Kidney (tissue), 14 donors: ENCODE data around the gene MYH9. TPM values are rescaled to one million over a fixed set of nuclear protein-coding genes. Genes with fewer than 3 reads are reported as not detected.

Source experiments
- DNase-seq, 5 donors: peaks; one replicate each; pipeline ENCODE4 v3.0.0-alpha.2; 2013 to 2020
- FAIRE-seq: peaks from 2 replicates; lab custom pipeline; 2012; peaks lifted over from hg19 to GRCh38; lab: Jason Lieb, UNC
- H3K27ac ChIP-seq, 2 donors: one replicate each; pipeline ENCODE4 v1.7.0; 2013; ENCODE audit warnings: low read depth in 2 of 2, low read length in 2 of 2, inconsistent platforms in 1 of 2
- H3K27me3 ChIP-seq: one replicate; pipeline ENCODE4 v1.7.1; 2013; ENCODE audit warnings: low read length, inconsistent platforms; ENCODE audit not compliant: control insufficient read depth, insufficient read depth
- H3K36me3 ChIP-seq, 3 donors: one replicate each; pipeline versions ENCODE4 v1.7.0 to v1.7.1; 2013; ENCODE audit warnings: low read length in 3 of 3, control low read depth in 1 of 3, inconsistent platforms in 1 of 3; ENCODE audit not compliant: insufficient read depth in 3 of 3, control insufficient read depth in 2 of 3
- H3K4me1 ChIP-seq, 3 donors: one replicate each; pipeline versions ENCODE4 v1.7.0 to v1.7.1; 2013; ENCODE audit warnings: low read length in 3 of 3, inconsistent platforms in 1 of 3, low read depth in 1 of 3; ENCODE audit not compliant: control insufficient read depth in 2 of 3, insufficient read depth in 2 of 3
- H3K4me3 ChIP-seq, 3 donors: one replicate each; pipeline versions ENCODE4 v1.7.0 to v1.8.1; 2013; ENCODE audit warnings: low read length in 3 of 3, control low read depth in 1 of 3, inconsistent platforms in 1 of 3
- H3K9ac ChIP-seq, 3 donors: one replicate each; pipeline versions ENCODE4 v1.7.0 to v1.7.1; 2013; ENCODE audit warnings: low read length in 3 of 3, control low read depth in 1 of 3, inconsistent platforms in 1 of 3
- H3K9me3 ChIP-seq, 3 donors: one replicate each; pipeline versions ENCODE4 v1.7.0 to v1.7.1; 2013; ENCODE audit warnings: low read length in 3 of 3, control low read depth in 1 of 3, inconsistent platforms in 1 of 3; ENCODE audit not compliant: control insufficient read depth in 2 of 3, insufficient read depth in 1 of 3
- CTCF ChIP-seq: IDR thresholded peaks from 3 replicates; pipeline ENCODE4 v1.5.1; 2012; ENCODE audit warnings: mild to moderate bottlenecking, moderate library complexity, borderline replicate concordance; ENCODE audit not compliant: insufficient read depth; ENCODE audit errors: extremely low read depth
- intact Hi-C: fragments of 100-400 bp; cut with DNase I; formaldehyde crosslinking; loops from one replicate; pipeline ENCODE4 v1.11.1; 2022
- polyA plus RNA-seq: library from polyadenylated mRNA; stranded (reverse); fragments of 350-450 nt; fragmentation: Illumina TruSeq; extraction: RNeasy Lipid Tissue Mini Kit (QIAGEN cat#74804); gene quantifications from one replicate; pipeline ENCODE4 v1.2.3, GENCODE V29; 2014; ENCODE audit warnings: low read depth, low replicate concordance; ENCODE audit not compliant: insufficient read depth
- total RNA-seq: library from RNA; stranded (reverse); fragmentation: NEBNext Ultra II Directional; extraction: Animal tissue kit (Norgen Biotek cat#: 25700); gene quantifications from one replicate; pipeline ENCODE4 v1.2.1, GENCODE V29; 2021
- donor health status: control.
- donor health status: control.
- donor health status: control.
- donor health status: control.
- donor health status: control.
- donor health status: DM: yes; HTN: yes; CAD: no.
- donor health status: Normal renal cell carcinoma (clear cell type).

MYH9 gene
- total and polyA plus RNA-seq, 2 donors from 2014 or later = 85.2 to 655 TPM

- intact Hi-C loops = no loop called here
- peaks cover 9 to 66% (median 66%) of the 10 kb centered on the region in 3 donors for H3K4me1 ChIP-seq
- peaks cover 17 to 76% (median 28%) of the 10 kb centered on the region in 3 donors for H3K36me3 ChIP-seq
- FAIRE-seq = no peak
- no peak for TF ChIP-seq CTCF
- H3K4me3 ChIP-seq = peak overlapping the region in 1 of 3 donors; percentile 0
- no peaks in the 10 kb centered on the region for H3K9me3 ChIP-seq
- no peaks in the 10 kb centered on the region for H3K27me3 ChIP-seq
- peak in 1 of 5 donors; percentile 78 for DNase-seq
- peak overlapping the region; percentile 95 to 97 for H3K27ac ChIP-seq
- peak overlapping the region in 2 of 3 donors; percentile 30 for H3K9ac ChIP-seq
Measured at GRCh38 chr22:36324414-36324813, 63.4 kb downstream of the MYH9 start.

GRCh38 chr22:36323855-36324331 is 63.9 kb downstream of the MYH9 start:
- Histone ChIP-seq H3K27ac (peak overlapping the region; percentile 95 to 97), H3K4me1 (peaks cover 9 to 61% (median 61%) of the 10 kb centered on the region in 3 donors), H3K4me3 (no peak overlapping the region), H3K27me3 (no peaks in the 10 kb centered on the region), H3K36me3 (peaks cover 17 to 81% (median 30%) of the 10 kb centered on the region in 3 donors), H3K9ac (peak overlapping the region in 2 of 3 donors; percentile 31 to 82), H3K9me3 (no peaks in the 10 kb centered on the region)
- intact Hi-C loops = no loop called here
- FAIRE-seq (no peak), DNase-seq (peak in 1 of 5 donors; percentile 81)
- TF ChIP-seq CTCF = no peak

- Histone ChIP-seq H3K4me1 (peaks cover 5 to 55% (median 55%) of the 10 kb centered on the region in 3 donors), H3K4me3 (no peak overlapping the region), H3K27me3 (no peaks in the 10 kb centered on the region), H3K9ac (peak overlapping the region in 2 of 3 donors; percentile 41 to 82), H3K36me3 (peaks cover 17 to 87% (median 32%) of the 10 kb centered on the region in 3 donors), H3K9me3 (no peaks in the 10 kb centered on the region), H3K27ac (peak overlapping the region; percentile 95 to 97)
- DNase-seq = peak in 3 of 5 donors; percentile 22 to 92 (median 65)
- TF ChIP-seq CTCF = no peak
- no peak for FAIRE-seq
- intact Hi-C loops = no loop called here
Measured at GRCh38 chr22:36323182-36323854, 64.4 kb downstream of the MYH9 start.
